Stimulated activated naive CD4-positive, alpha-beta T cell treated with Interleukin-2 at 50 U/mL for 16 hours (primary cell): ENCODE measurements around the gene CDYL.
"Not testable (repeated sequence)": the region's sequence is repeated elsewhere in the genome, so short reads cannot be mapped to it uniquely, and the experiment has no call there.

Experiments
- DNase-seq: peaks from one replicate; lab custom pipeline; 2025; lab: John Stamatoyannopoulos, UW

CDYL gene

GRCh38 chr6:5003604-5004372, 227.6 kb downstream of the CDYL start, which contains the start of gene RPP40:
RPP40 (minus strand) TSS chr6:5004037; CDS start chr6:5004002, 35 bp downstream.
- peak; percentile 97 for DNase-seq

- no peak for DNase-seq
Measured at GRCh38 chr6:5004373-5005037, 228.3 kb downstream of the CDYL start.

GRCh38 chr6:5005038-5005433, 228.8 kb downstream of the CDYL start:
- DNase-seq: not testable (repeated sequence)
